HG03520 (cell line): ENCODE results near the gene AZU1.

Source experiments
- ATAC-seq: cut with Tn5 transposase; IDR thresholded peaks from one replicate; pipeline ENCODE4 v1.9.1; 2021; ENCODE audit warnings: mild to moderate bottlenecking, moderate library complexity; ENCODE audit not compliant: unreplicated experiment

The AZU1 gene

GRCh38 chr19:827710-828321, at the start of gene AZU1:
Gene AZU1, plus strand, starts transcription at chr19:827837. Its CDS starts 10 bp downstream, at chr19:827847.
- no peak for ATAC-seq

GRCh38 chr19:778910-779653, 48.6 kb upstream of the AZU1 start:
- no peak for ATAC-seq

- ATAC-seq, result no peak
Measured at GRCh38 chr19:780935-781334, 46.7 kb upstream of the AZU1 start.

GRCh38 chr19:781800-782184, 45.8 kb upstream of the AZU1 start:
- ATAC-seq, result no peak

- no peak for ATAC-seq
Measured at GRCh38 chr19:782185-782877, 45.3 kb upstream of the AZU1 start.

- ATAC-seq, result no peak
Measured at GRCh38 chr19:782878-783668, 44.6 kb upstream of the AZU1 start.

GRCh38 chr19:784541-784940, 43.1 kb upstream of the AZU1 start:
- no peak for ATAC-seq

- ATAC-seq, result no peak
Measured at GRCh38 chr19:787536-787935, 40.1 kb upstream of the AZU1 start.

- no peak for ATAC-seq
Measured at GRCh38 chr19:788686-788982, 39.0 kb upstream of the AZU1 start.

GRCh38 chr19:788983-789700, 38.5 kb upstream of the AZU1 start:
- ATAC-seq, result no peak

GRCh38 chr19:789701-790060, 38.0 kb upstream of the AZU1 start:
- ATAC-seq, result no peak

- ATAC-seq, result no peak
Measured at GRCh38 chr19:791007-791566, 36.5 kb upstream of the AZU1 start.

GRCh38 chr19:791567-792305, 35.9 kb upstream of the AZU1 start:
- no peak for ATAC-seq

GRCh38 chr19:792306-792885, 35.2 kb upstream of the AZU1 start:
- no peak for ATAC-seq

GRCh38 chr19:793806-794205, 33.8 kb upstream of the AZU1 start:
- ATAC-seq, result no peak

- no peak for ATAC-seq
Measured at GRCh38 chr19:795073-795611, 32.5 kb upstream of the AZU1 start.

- no peak for ATAC-seq
Measured at GRCh38 chr19:795691-796581, 31.7 kb upstream of the AZU1 start.
